CD4-positive, alpha-beta memory T cell (primary cell): ENCODE measurements around the gene ZC3H13. TPM values are rescaled to one million over a fixed set of nuclear protein-coding genes. Genes with fewer than 3 reads are reported as not detected.
A peak's percentile ranks its signal among the peaks of the same experiment; 100 is the strongest.

Experiments used
- CTCF ChIA-PET: fragments of 350-600 bp; sonication (Branson Sonifier 250); formaldehyde crosslinking; loops from one replicate; lab custom pipeline; 2021; ENCODE audit warnings: inconsistent platforms; ENCODE audit not compliant: partially characterized antibody; lab: Charles Lee
- POLR2A ChIA-PET: fragments of 350-600 bp; sonication (Branson Sonifier 250); formaldehyde crosslinking; loops from one replicate; lab custom pipeline; 2021; ENCODE audit not compliant: partially characterized antibody; lab: Charles Lee
- DNase-seq, 5 donors: peaks; one replicate each; pipeline versions ENCODE4 v3.0.0 to v3.0.0-alpha.2; 2020 to 2022; ENCODE audit warnings: mixed read lengths in 1 of 5
- H3K27ac ChIP-seq: one replicate; pipeline ENCODE4 v1.7.0; 2013; ENCODE audit warnings: low read depth, low read length
- H3K27me3 ChIP-seq: 2 replicates; pipeline ENCODE4 v1.7.0; 2013; ENCODE audit warnings: mild to moderate bottlenecking, low read length, moderate library complexity; ENCODE audit not compliant: insufficient read depth
- H3K36me3 ChIP-seq: 2 replicates; pipeline ENCODE4 v1.7.0; 2013; ENCODE audit warnings: mild to moderate bottlenecking, low read length, moderate library complexity; ENCODE audit not compliant: insufficient read depth
- H3K4me1 ChIP-seq: 2 replicates; pipeline ENCODE4 v1.7.0; 2013; ENCODE audit warnings: mild to moderate bottlenecking, low read length, moderate library complexity; ENCODE audit not compliant: insufficient read depth
- H3K4me3 ChIP-seq, 2 donors: one replicate each; pipeline ENCODE4 v1.7.0; 2013; ENCODE audit warnings: low read length in 2 of 2, mild to moderate bottlenecking in 1 of 2
- H3K9me3 ChIP-seq, 2 donors: one replicate each; pipeline ENCODE4 v1.7.0; 2013; ENCODE audit warnings: low read length in 2 of 2, control low read depth in 1 of 2; ENCODE audit not compliant: control insufficient read depth in 1 of 2
- H3K27ac Mint-ChIP-seq, 7 donors: one replicate each; pipeline ENCODE4 v1.8.0; 2020 to 2021; ENCODE audit warnings: mixed read lengths in 7 of 7, mild to moderate bottlenecking in 6 of 7, inconsistent platforms in 3 of 7, moderate library complexity in 3 of 7
- H3K27me3 Mint-ChIP-seq, 2 donors: one replicate each; pipeline ENCODE4 v1.8.0; 2020 to 2021; ENCODE audit warnings: mixed read lengths in 2 of 2
- H3K36me3 Mint-ChIP-seq, 2 donors: one replicate each; pipeline ENCODE4 v1.8.0; 2020 to 2021; ENCODE audit warnings: mixed read lengths in 2 of 2, inconsistent platforms in 1 of 2, mild to moderate bottlenecking in 1 of 2
- H3K4me1 Mint-ChIP-seq, 4 donors: one replicate each; pipeline ENCODE4 v1.8.0; 2020 to 2021; ENCODE audit warnings: mixed read lengths in 4 of 4, mild to moderate bottlenecking in 1 of 4
- H3K4me3 Mint-ChIP-seq, 8 donors: one replicate each; pipeline ENCODE4 v1.8.0; 2020 to 2021; ENCODE audit warnings: mixed read lengths in 8 of 8, mild to moderate bottlenecking in 7 of 8, moderate library complexity in 6 of 8, inconsistent platforms in 3 of 8
- H3K9me3 Mint-ChIP-seq, 8 donors: one replicate each; pipeline ENCODE4 v1.8.0; 2020 to 2021; ENCODE audit warnings: mixed read lengths in 8 of 8, mild to moderate bottlenecking in 5 of 8, inconsistent platforms in 3 of 8, moderate library complexity in 1 of 8
- intact Hi-C: fragments of 100-400 bp; cut with micrococcal nuclease; formaldehyde crosslinking; loops from one replicate; pipeline ENCODE4 v1.15.1; 2023
- polyA plus RNA-seq, 2 donors: library from polyadenylated mRNA; unstranded; fragments of 300-500 nt; fragmentation: Illumina TruSeq; gene quantifications; one replicate each; pipeline ENCODE4 v1.2.3, GENCODE V29; 2021
- total RNA-seq, 2 experiments: library from RNA; stranded (reverse); gene quantifications; one replicate each; pipeline ENCODE4 v1.2.3, GENCODE V29; 2021

The ZC3H13 gene, protein sequence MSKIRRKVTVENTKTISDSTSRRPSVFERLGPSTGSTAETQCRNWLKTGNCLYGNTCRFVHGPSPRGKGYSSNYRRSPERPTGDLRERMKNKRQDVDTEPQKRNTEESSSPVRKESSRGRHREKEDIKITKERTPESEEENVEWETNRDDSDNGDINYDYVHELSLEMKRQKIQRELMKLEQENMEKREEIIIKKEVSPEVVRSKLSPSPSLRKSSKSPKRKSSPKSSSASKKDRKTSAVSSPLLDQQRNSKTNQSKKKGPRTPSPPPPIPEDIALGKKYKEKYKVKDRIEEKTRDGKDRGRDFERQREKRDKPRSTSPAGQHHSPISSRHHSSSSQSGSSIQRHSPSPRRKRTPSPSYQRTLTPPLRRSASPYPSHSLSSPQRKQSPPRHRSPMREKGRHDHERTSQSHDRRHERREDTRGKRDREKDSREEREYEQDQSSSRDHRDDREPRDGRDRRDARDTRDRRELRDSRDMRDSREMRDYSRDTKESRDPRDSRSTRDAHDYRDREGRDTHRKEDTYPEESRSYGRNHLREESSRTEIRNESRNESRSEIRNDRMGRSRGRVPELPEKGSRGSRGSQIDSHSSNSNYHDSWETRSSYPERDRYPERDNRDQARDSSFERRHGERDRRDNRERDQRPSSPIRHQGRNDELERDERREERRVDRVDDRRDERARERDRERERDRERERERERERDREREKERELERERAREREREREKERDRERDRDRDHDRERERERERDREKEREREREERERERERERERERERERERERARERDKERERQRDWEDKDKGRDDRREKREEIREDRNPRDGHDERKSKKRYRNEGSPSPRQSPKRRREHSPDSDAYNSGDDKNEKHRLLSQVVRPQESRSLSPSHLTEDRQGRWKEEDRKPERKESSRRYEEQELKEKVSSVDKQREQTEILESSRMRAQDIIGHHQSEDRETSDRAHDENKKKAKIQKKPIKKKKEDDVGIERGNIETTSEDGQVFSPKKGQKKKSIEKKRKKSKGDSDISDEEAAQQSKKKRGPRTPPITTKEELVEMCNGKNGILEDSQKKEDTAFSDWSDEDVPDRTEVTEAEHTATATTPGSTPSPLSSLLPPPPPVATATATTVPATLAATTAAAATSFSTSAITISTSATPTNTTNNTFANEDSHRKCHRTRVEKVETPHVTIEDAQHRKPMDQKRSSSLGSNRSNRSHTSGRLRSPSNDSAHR (N-terminal part only)
- total RNA-seq (10 to 100 TPM; 55.1 to 65.5 TPM), polyA plus RNA-seq (10 to 100 TPM; 10.8 to 62.1 TPM)

DNA sequence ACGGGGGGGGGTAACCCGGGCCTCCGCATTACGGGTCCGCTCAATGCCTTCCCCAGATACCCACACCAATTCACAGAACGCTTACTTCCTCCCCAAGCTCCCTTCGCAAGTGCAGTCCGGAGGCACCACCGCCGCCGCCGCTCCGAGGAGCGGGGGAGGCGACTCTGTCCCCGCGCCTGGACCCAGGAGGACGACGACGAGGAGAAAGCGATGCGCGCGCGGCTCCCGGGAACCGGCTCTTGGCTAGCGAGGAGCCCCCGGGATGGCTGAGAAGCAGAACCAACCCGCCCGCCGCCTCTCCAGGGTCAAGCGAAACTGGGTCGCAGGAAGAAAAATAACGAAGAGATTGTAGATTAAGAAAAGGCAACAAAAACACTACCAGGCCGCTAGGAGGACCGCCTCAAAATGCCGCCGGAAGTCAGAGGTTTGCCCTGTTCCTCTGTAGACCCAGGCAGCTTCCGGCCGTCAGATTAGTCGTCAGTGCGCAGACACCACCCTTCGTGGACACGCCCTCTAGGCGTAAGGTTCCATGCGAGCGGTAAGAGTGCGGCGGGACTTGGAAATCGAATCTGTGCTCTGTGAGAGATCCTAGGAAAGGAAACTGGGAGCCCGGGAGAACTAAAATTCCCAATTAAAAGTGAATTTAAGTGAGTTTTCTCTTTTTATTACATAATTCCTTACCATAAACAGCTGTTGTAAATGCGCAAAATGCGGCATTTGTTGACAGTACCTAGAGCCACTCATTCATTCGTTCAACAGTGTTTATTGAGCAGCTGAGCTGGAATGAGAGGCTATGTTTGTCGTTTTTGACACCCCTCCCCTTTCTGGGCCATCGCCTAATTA is at the start of gene ZC3H13:
Gene ZC3H13, minus strand, starts transcription at position 428 of the 843 bp plus-strand sequence. CDS start 7,239 bp downstream, outside the sequence.
- intact Hi-C loops, result loop anchor here (1.0 to 5.0 kb wide), 7 partner anchors 74 to 1476 kb away; partner anchors contain the start of genes ESD, LCP1 and TSC22D1
- H3K27me3 Mint-ChIP-seq, result peaks cover 7 to 14% of the 10 kb centered on the region in 2 donors
- H3K27ac Mint-ChIP-seq, result peak within 1 kb of the TSS; percentile 93 to 99 (median 98)
- no peaks in the 10 kb centered on the region for H3K9me3 ChIP-seq
- peaks cover 28 to 49% (median 37%) of the 10 kb centered on the region in 4 donors for H3K4me1 Mint-ChIP-seq
- ChIA-PET CTCF (interaction anchor here (0.7 to 1.3 kb wide), 5 partner anchors 10 to 243 kb away, joined by 3 to 4 read pairs (median 3); no protein-coding TSS in a partner anchor), POLR2A (interaction anchor here (0.8 to 1.7 kb wide), 12 partner anchors 10 to 685 kb away, joined by 3 to 11 read pairs (median 3); partner anchors contain the start of gene LCP1)
- no peaks in the 10 kb centered on the region for H3K36me3 ChIP-seq
- H3K4me3 Mint-ChIP-seq, result peak within 1 kb of the TSS; percentile 88 to 99 (median 95)
- H3K4me1 ChIP-seq, result peaks cover 38% of the 10 kb centered on the region
- DNase-seq, result peak; percentile 91 to 97 (median 93)
- H3K4me3 ChIP-seq, result peak within 1 kb of the TSS; percentile 59 to 88
- peaks cover 0 to 2% (median 0%) of the 10 kb centered on the region in 8 donors for H3K9me3 Mint-ChIP-seq
- peak within 1 kb of the TSS; percentile 95 for H3K27ac ChIP-seq
- H3K36me3 Mint-ChIP-seq, result peaks cover 3 to 13% of the 10 kb centered on the region in 2 donors
- H3K27me3 ChIP-seq, result peaks cover 4% of the 10 kb centered on the region

DNA sequence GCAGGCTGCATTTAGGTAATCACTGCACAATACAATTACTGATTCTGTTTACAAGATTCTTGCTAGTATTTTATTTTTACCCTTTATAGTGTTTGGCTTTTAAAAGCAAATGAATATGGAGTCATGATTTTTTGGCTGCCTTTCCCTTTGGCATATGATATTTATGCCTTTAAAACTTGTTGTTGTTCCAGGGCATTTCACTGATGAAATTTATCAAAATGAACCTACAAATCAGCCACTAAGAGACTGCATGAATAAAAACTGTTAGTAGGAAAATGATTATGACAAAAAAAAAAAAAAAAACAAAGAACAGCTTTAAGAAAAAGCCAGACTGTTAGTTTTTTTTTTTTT is 49.7 kb upstream of the ZC3H13 start:
- Histone ChIP-seq H3K9me3 (no peaks in the 10 kb centered on the region), H3K36me3 (no peaks in the 10 kb centered on the region), H3K4me1 (peaks cover 3% of the 10 kb centered on the region), H3K4me3 (no peak overlapping the region), H3K27ac (no peak overlapping the region), H3K27me3 (no peaks in the 10 kb centered on the region)
- no peak overlapping the region for H3K4me3 Mint-ChIP-seq
- ChIA-PET POLR2A (no interaction called here), CTCF (no interaction called here)
- H3K9me3 Mint-ChIP-seq, result peaks cover 0 to 2% (median 0%) of the 10 kb centered on the region in 8 donors
- H3K27me3 Mint-ChIP-seq, result peaks cover 4 to 9% of the 10 kb centered on the region in 2 donors
- intact Hi-C loops, result no loop called here
- H3K36me3 Mint-ChIP-seq, result no peaks in the 10 kb centered on the region
- H3K27ac Mint-ChIP-seq, result no peak overlapping the region
- H3K4me1 Mint-ChIP-seq, result peaks cover 0 to 4% (median 3%) of the 10 kb centered on the region in 4 donors
- DNase-seq, result no peak

DNA sequence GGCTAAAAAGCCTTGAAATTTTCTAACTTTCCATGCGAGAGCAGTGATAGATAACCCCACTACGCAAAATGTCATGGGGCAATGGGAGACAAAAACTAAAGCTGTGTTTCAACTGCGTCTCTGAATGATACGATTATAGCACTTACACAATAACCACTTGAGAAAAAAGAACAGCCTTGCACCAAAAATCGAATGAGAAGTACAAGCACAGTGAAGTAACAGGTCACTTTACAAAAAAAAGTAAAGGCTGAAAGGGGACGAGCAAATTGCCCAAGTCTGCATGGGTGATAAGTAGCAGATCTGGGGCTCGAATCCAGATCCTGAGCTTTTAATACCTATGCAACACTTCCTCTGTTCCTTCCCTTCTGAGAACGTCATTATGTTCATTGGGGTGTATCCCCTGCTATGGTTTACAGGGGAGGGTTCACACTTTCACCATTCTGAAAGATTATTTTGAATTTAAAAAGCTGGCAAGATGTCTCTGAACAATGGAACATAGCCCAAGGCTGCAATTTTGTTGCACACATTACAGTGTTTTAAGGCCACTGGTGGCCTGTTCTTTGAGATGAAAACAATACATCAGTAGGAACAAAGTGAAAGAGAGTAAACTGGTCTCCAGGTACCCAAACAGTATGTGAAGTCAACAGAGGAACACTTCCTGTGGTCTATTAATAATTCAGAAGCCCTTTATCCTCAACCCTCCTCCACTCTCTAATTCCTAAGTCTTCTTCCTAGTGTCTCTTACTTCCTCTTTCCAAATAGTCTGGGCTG is 49.1 kb upstream of the ZC3H13 start:
- H3K4me1 Mint-ChIP-seq, result no peaks in the 10 kb centered on the region
- intact Hi-C loops, result no loop called here

DNA sequence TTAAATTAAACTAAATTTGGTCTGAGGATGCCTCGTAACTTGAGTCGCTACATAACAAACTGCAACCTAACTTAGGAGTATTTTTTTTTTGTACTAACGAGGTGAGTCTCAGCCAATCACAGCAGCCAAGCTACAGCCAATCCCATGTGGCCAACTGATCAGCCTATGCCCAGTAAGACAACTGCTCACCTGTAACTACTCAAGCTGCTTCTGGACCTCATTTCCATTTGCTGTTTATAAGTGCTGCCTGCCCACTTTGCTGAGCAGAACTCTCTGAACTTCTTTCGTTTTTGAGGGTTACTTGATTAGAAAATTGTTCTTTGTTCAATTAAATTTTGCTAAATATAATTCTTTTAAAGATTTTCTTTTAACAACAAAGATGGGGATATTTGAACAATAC is 48.5 kb upstream of the ZC3H13 start:
- no peaks in the 10 kb centered on the region for H3K4me1 Mint-ChIP-seq
- Histone ChIP-seq H3K4me1 (no peaks in the 10 kb centered on the region), H3K27me3 (no peaks in the 10 kb centered on the region), H3K27ac (no peak overlapping the region), H3K4me3 (no peak overlapping the region), H3K36me3 (no peaks in the 10 kb centered on the region), H3K9me3 (no peaks in the 10 kb centered on the region)
- H3K9me3 Mint-ChIP-seq, result peaks cover 0 to 2% (median 0%) of the 10 kb centered on the region in 8 donors
- no peak for DNase-seq
- intact Hi-C loops, result no loop called here
- ChIA-PET POLR2A (no interaction called here), CTCF (no interaction called here)
- H3K4me3 Mint-ChIP-seq, result no peak overlapping the region
- H3K27me3 Mint-ChIP-seq, result peaks cover 4 to 12% of the 10 kb centered on the region in 2 donors
- no peak overlapping the region for H3K27ac Mint-ChIP-seq
- no peaks in the 10 kb centered on the region for H3K36me3 Mint-ChIP-seq

More for the DNA sequence above, 49.1 kb upstream of the ZC3H13 start:
- Histone ChIP-seq H3K27ac (no peak overlapping the region), H3K36me3 (no peaks in the 10 kb centered on the region), H3K4me3 (no peak overlapping the region), H3K9me3 (no peaks in the 10 kb centered on the region), H3K4me1 (no peaks in the 10 kb centered on the region), H3K27me3 (no peaks in the 10 kb centered on the region)
- ChIA-PET CTCF (no interaction called here), POLR2A (no interaction called here)
- DNase-seq, result no peak
- no peak overlapping the region for H3K27ac Mint-ChIP-seq
- H3K9me3 Mint-ChIP-seq, result peaks cover 0 to 2% (median 0%) of the 10 kb centered on the region in 8 donors
- peaks cover 3 to 9% of the 10 kb centered on the region in 2 donors for H3K27me3 Mint-ChIP-seq
- H3K4me3 Mint-ChIP-seq, result no peak overlapping the region
- no peaks in the 10 kb centered on the region for H3K36me3 Mint-ChIP-seq

DNA sequence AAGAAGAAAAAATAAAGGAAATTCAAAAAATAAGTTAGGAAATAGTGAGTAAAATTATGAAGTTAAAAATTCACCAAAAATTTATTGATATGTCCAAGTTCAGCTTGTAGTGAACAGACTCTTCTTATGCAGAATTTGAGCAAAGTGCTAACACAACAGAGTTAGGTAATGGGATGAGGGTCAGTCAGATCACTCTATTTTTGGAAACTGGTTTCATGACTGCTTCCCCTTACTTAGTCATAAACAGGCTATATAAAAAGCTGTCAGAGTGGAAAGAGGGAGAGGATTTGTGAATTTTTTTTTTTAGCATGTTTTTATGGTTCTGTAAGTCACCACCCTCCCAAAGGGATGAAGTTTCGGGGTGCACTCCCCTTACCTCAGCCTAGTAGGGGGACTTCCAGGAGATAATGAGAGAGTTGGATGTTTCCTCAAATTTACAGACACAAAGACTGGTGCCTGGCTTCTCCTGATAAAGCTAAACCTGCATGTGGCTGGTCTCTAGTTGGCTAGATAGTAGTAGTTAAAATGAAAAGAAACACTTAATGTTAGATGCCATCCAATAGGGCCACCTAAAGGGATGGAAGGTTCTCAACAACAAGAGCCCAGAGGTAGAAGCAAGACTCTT is 47.8 kb upstream of the ZC3H13 start:
- H3K4me3 Mint-ChIP-seq, result no peak overlapping the region
- no peak for DNase-seq
- no peak overlapping the region for H3K27ac Mint-ChIP-seq

More for the DNA sequence above, 47.8 kb upstream of the ZC3H13 start:
- peaks cover 7 to 14% of the 10 kb centered on the region in 2 donors for H3K27me3 Mint-ChIP-seq
- Histone ChIP-seq H3K27me3 (no peaks in the 10 kb centered on the region), H3K27ac (no peak overlapping the region), H3K9me3 (no peaks in the 10 kb centered on the region), H3K36me3 (no peaks in the 10 kb centered on the region), H3K4me3 (no peak overlapping the region), H3K4me1 (no peaks in the 10 kb centered on the region)
- ChIA-PET CTCF (no interaction called here), POLR2A (no interaction called here)
- H3K9me3 Mint-ChIP-seq, result peaks cover 0 to 2% (median 0%) of the 10 kb centered on the region in 8 donors
- H3K4me1 Mint-ChIP-seq, result no peaks in the 10 kb centered on the region
- intact Hi-C loops, result no loop called here
- no peaks in the 10 kb centered on the region for H3K36me3 Mint-ChIP-seq
